Measurements from ENCODE around the gene TRIM29.

- TF ChIP-seq POLR2A (IDR thresholded peaks at IDR 0.05; ENCODE audit: low read depth, low read length): no peak
- TF ChIP-seq CTCF (conservative IDR thresholded peaks at IDR 0.05; ENCODE audit: low read depth, low read length): no peak
- TF ChIP-seq SMC3 (IDR thresholded peaks at IDR 0.05; ENCODE audit: low read depth, low read length): no peak
- no peak for TF ChIP-seq RFX5 (IDR thresholded peaks at IDR 0.05; ENCODE audit: low read depth, low read length)
- no peak for TF ChIP-seq RAD21 (IDR thresholded peaks at IDR 0.05; ENCODE audit: low read length)
- no peak for TF ChIP-seq USF2 (IDR thresholded peaks at IDR 0.05; ENCODE audit: low read depth, low read length)
- no peak for TF ChIP-seq CHD1 (IDR thresholded peaks at IDR 0.05; ENCODE audit: low read depth, low read length)
- no peak for TF ChIP-seq CEBPB (IDR thresholded peaks at IDR 0.05; ENCODE audit: low read depth, low read length)
- TF ChIP-seq MXI1 (IDR thresholded peaks at IDR 0.05; ENCODE audit: borderline replicate concordance, low read depth, low read length): no peak
- TF ChIP-seq NFE2L2 (IDR thresholded peaks at IDR 0.05; ENCODE audit: low read depth, low read length): no peak
These were observed 30.2 kb downstream of the TRIM29 start for GRCh38 chr11:120107692-120108091.

All from IMR-90 (cell line).